GM23338 (cell line): Measurements from ENCODE around the gene CTDSP2. TPM values are rescaled to one million over a fixed set of nuclear protein-coding genes. Genes with fewer than 3 reads are reported as not detected.

ENCODE experiments used
- ATAC-seq: fragments of 200-7000 bp; cut with Tn5 transposase; 3 replicates; pipeline ENCODE4 v1.9.1; 2020
- DNase-seq: peaks from one replicate; pipeline ENCODE4 v3.0.0-alpha.2; 2015; ENCODE audit warnings: low spot score
- H2AFZ ChIP-seq: fragments of 200-600 bp; sonication (generic); 2 replicates; pipeline ENCODE4 v1.8.0; 2016; ENCODE audit warnings: antibody characterized with exemption, mild to moderate bottlenecking, moderate library complexity
- H3F3A ChIP-seq: fragments of 200-600 bp; sonication (generic); replicated peaks from 2 replicates; pipeline ENCODE4 v1.8.0; 2017; ENCODE audit warnings: antibody characterized with exemption, mixed run types, low read depth
- H3K27ac ChIP-seq: fragments of 200-600 bp; sonication (generic); 2 replicates; pipeline ENCODE4 v1.6.1; 2016; ENCODE audit warnings: low read depth
- H3K27me3 ChIP-seq: fragments of 200-600 bp; sonication (generic); 2 replicates; pipeline ENCODE4 v1.8.0; 2016; ENCODE audit warnings: mild to moderate bottlenecking, mixed run types, moderate library complexity; ENCODE audit not compliant: insufficient read depth
- H3K36me3 ChIP-seq: fragments of 200-600 bp; sonication (generic); 2 replicates; pipeline ENCODE4 v1.8.0; 2016; ENCODE audit warnings: mild to moderate bottlenecking; ENCODE audit not compliant: insufficient read depth
- H3K4me1 ChIP-seq: fragments of 200-600 bp; sonication (generic); 2 replicates; pipeline ENCODE4 v1.8.0; 2016; ENCODE audit warnings: mild to moderate bottlenecking, moderate library complexity; ENCODE audit not compliant: insufficient read depth
- H3K4me2 ChIP-seq: fragments of 200-600 bp; sonication (generic); 2 replicates; pipeline ENCODE4 v1.7.1; 2017; ENCODE audit warnings: mixed run types
- H3K4me3 ChIP-seq: fragments of 200-600 bp; sonication (generic); 2 replicates; pipeline ENCODE4 v1.6.1; 2016; ENCODE audit warnings: mixed run types
- H3K79me2 ChIP-seq: fragments of 200-600 bp; sonication (generic); replicated peaks from 2 replicates; pipeline ENCODE4 v1.8.0; 2017; ENCODE audit warnings: mild to moderate bottlenecking; ENCODE audit not compliant: insufficient read depth
- H3K9me2 ChIP-seq: fragments of 200-600 bp; sonication (generic); 2 replicates; pipeline ENCODE4 v1.8.0; 2017; ENCODE audit not compliant: insufficient read depth
- H4K20me1 ChIP-seq: fragments of 200-600 bp; sonication (generic); replicated peaks from 2 replicates; pipeline ENCODE4 v1.8.0; 2017; ENCODE audit warnings: mild to moderate bottlenecking; ENCODE audit not compliant: insufficient read depth
- H3K27ac Mint-ChIP-seq: 2 replicates; pipeline ENCODE4 v1.8.0; 2020; ENCODE audit warnings: inconsistent platforms, mild to moderate bottlenecking, moderate library complexity, mixed read lengths
- H3K27me3 Mint-ChIP-seq: 3 replicates; pipeline ENCODE4 v1.8.0; 2022; ENCODE audit warnings: low read depth, mild to moderate bottlenecking, moderate library complexity, mixed read lengths, inconsistent platforms; ENCODE audit not compliant: insufficient read depth, poor library complexity
- H3K36me3 Mint-ChIP-seq: 3 replicates; pipeline ENCODE4 v1.8.0; 2021; ENCODE audit warnings: low read depth, mild to moderate bottlenecking, inconsistent platforms, moderate library complexity, mixed read lengths
- H3K4me1 Mint-ChIP-seq: 3 replicates; pipeline ENCODE4 v1.8.0; 2020; ENCODE audit warnings: mild to moderate bottlenecking, inconsistent platforms, mixed read lengths
- H3K4me3 Mint-ChIP-seq: 3 replicates; pipeline ENCODE4 v1.8.0; 2021; ENCODE audit warnings: moderate library complexity, mild to moderate bottlenecking, inconsistent platforms, mixed read lengths
- H3K9me3 Mint-ChIP-seq: 3 replicates; pipeline ENCODE4 v1.8.0; 2020; ENCODE audit warnings: moderate library complexity, mild to moderate bottlenecking, inconsistent platforms, mixed read lengths
- CREB1 ChIP-seq: fragments of 250-450 bp; sonication (Bioruptor Pico); IDR thresholded peaks from 2 replicates; pipeline ENCODE4 v1.5.0; 2020; ENCODE audit warnings: low read depth, mild to moderate bottlenecking, moderate library complexity
- CTCF ChIP-seq, 2 experiments: fragments of 200-600 bp in 1 of 2; sonication (generic) in 1 of 2; conservative IDR thresholded peaks; 2 replicates each; pipeline versions ENCODE4 v1.5.1 to v1.6.1; 2016 to 2017; ENCODE audit warnings: antibody characterized with exemption in 2 of 2, low read depth in 2 of 2, mild to moderate bottlenecking in 2 of 2, moderate library complexity in 1 of 2
- ETS1 ChIP-seq: IDR thresholded peaks from 2 replicates; pipeline ENCODE4 v1.6.1; 2016; ENCODE audit warnings: antibody characterized with exemption
- EZH2 ChIP-seq: fragments of 200-600 bp; sonication (generic); IDR thresholded peaks from one replicate; pipeline ENCODE4 v1.8.0; 2017; ENCODE audit warnings: antibody characterized with exemption, mild to moderate bottlenecking, low read depth; ENCODE audit not compliant: unreplicated experiment
- EZH2phosphoT487 ChIP-seq: fragments of 200-600 bp; sonication (generic); IDR thresholded peaks from one replicate; pipeline ENCODE4 v1.8.1; 2018; ENCODE audit warnings: antibody characterized with exemption; ENCODE audit not compliant: unreplicated experiment
- JUNB ChIP-seq: IDR thresholded peaks from one replicate; pipeline ENCODE4 v1.6.1; 2016; ENCODE audit warnings: antibody characterized with exemption; ENCODE audit not compliant: unreplicated experiment
- NANOG ChIP-seq: IDR thresholded peaks from 2 replicates; pipeline ENCODE4 v1.6.1; 2016; ENCODE audit warnings: antibody characterized with exemption, borderline replicate concordance
- POLR2AphosphoS5 ChIP-seq: IDR thresholded peaks from 2 replicates; pipeline ENCODE4 v1.6.1; 2016; ENCODE audit warnings: antibody characterized with exemption, low read depth
- REST ChIP-seq: IDR thresholded peaks from one replicate; pipeline ENCODE4 v1.6.1; 2018; ENCODE audit warnings: antibody characterized with exemption; ENCODE audit not compliant: unreplicated experiment
- STAT1 ChIP-seq: IDR thresholded peaks from one replicate; pipeline ENCODE4 v1.6.1; 2016; ENCODE audit warnings: antibody characterized with exemption; ENCODE audit not compliant: unreplicated experiment
- ZNF114 ChIP-seq: fragments of 250-450 bp; sonication (Bioruptor Pico); IDR thresholded peaks from 2 replicates; pipeline ENCODE4 v1.5.0; 2020; ENCODE audit warnings: mild to moderate bottlenecking, moderate library complexity
- ZNF331 ChIP-seq: fragments of 250-450 bp; sonication (Bioruptor Pico); IDR thresholded peaks from 2 replicates; pipeline ENCODE4 v1.5.0; 2020; ENCODE audit warnings: low read depth, mild to moderate bottlenecking, moderate library complexity
- ZNF462 ChIP-seq: fragments of 250-450 bp; sonication (Bioruptor Pico); IDR thresholded peaks from 2 replicates; pipeline ENCODE4 v1.5.0; 2020; ENCODE audit warnings: mild to moderate bottlenecking, moderate library complexity
- polyA plus RNA-seq: library from polyadenylated mRNA; unstranded; fragments of >200 nt; fragmentation: Nextera tagmentation; extraction: Ambion mirVana; gene quantifications from 2 replicates; pipeline ENCODE4 v1.2.1, GENCODE V29; 2016
- total RNA-seq: library from RNA; depleted of rRNA; stranded (reverse); fragments of >200 nt; shearing (Covaris generic); gene quantifications from 2 replicates; pipeline ENCODE4 v1.2.3, GENCODE V29; 2014

CTDSP2 gene
- total and polyA plus RNA-seq, 2 experiments from 2014 or later: 22.8 to 81.9 TPM

GRCh38 chr12:57885207-57885606, 38.7 kb upstream of the CTDSP2 start:
- no peak overlapping the region for H3K4me3 ChIP-seq
- Mint-ChIP-seq H3K27ac (no peak overlapping the region), H3K4me3 (no peak overlapping the region), H3K9me3 (peaks cover 8% of the 10 kb centered on the region; the same call in 2 of the 3 replicates), H3K27me3 (peaks cover 6% of the 10 kb centered on the region), H3K36me3 (peaks cover 5% of the 10 kb centered on the region; the same call in 2 of the 3 replicates), H3K4me1 (peaks cover 18% of the 10 kb centered on the region)
- ATAC-seq: no peak
- H3K9me2 ChIP-seq: no peaks in the 10 kb centered on the region
- no peak for TF ChIP-seq ETS1
- TF ChIP-seq EZH2: no peak
- no peak for TF ChIP-seq POLR2AphosphoS5
- TF ChIP-seq EZH2phosphoT487: no peak
- TF ChIP-seq JUNB: no peak
- TF ChIP-seq ZNF331 (CRISPR knock-in tag): no peak
- TF ChIP-seq ZNF114 (CRISPR knock-in tag): no peak
- TF ChIP-seq CTCF (conservative IDR thresholded peaks at IDR 0.05; ENCODE audit: low read depth in 2 of 2): no peak
- no peak for TF ChIP-seq STAT1
- no peak for TF ChIP-seq CREB1 (CRISPR knock-in tag)
- TF ChIP-seq ZNF462 (CRISPR knock-in tag): no peak
- TF ChIP-seq REST: no peak
- no peak for TF ChIP-seq NANOG
- 0 out of 2 replicates have a peak, but pooled peaks cover 2% of the 10 kb centered on the region for H3F3A ChIP-seq
- H3K4me2 ChIP-seq: no peak overlapping the region
- no peaks in the 10 kb centered on the region for H3K79me2 ChIP-seq
- H4K20me1 ChIP-seq: no peaks in the 10 kb centered on the region
- H3K27me3 ChIP-seq: 0 out of 2 replicates have a peak, but pooled peaks cover 3% of the 10 kb centered on the region
- peaks cover 20% of the 10 kb centered on the region for H3K4me1 ChIP-seq
- no peaks in the 10 kb centered on the region for H3K36me3 ChIP-seq
- no peak overlapping the region for H3K27ac ChIP-seq
- DNase-seq: no peak
- no peak overlapping the region for H2AFZ ChIP-seq
